GM18520 (cell line): ENCODE data around the gene SDK1.

Experiments
- ATAC-seq: cut with Tn5 transposase; IDR thresholded peaks from one replicate; pipeline ENCODE4 v1.9.1; 2021; ENCODE audit not compliant: unreplicated experiment

The SDK1 gene

DNA sequence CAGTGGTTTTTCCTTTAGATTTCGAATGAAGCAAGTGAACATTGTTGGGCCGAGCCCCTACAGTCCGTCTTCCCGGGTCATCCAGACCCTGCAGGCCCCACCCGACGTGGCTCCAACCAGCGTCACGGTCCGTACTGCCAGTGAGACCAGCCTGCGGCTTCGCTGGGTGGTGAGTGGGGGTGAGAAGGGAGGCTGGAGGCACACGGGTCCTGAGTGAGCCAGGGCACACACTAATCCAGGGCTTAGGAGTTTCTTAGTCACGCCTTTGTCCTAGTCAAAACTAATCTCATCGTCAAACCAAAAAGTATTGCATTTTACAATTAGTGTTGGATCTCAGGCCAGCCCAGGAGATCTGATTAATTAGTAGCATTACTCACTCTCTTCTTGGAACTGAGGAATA is 812.2 kb downstream of the SDK1 start:
- ATAC-seq = no peak

DNA sequence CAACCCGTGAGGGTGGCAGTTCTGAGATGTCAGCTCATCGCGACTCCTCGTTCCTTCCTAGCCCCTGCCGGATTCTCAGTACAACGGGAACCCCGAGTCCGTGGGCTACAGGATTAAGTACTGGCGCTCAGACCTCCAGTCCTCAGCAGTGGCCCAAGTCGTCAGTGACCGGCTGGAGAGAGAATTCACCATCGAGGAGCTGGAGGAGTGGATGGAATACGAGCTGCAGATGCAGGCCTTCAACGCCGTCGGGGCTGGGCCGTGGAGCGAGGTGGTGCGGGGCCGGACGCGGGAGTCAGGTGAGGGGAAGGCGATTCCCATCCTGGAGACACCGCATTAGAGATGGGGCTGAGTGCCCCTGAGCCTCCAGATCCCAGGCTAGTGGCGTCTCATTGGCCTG is 812.9 kb downstream of the SDK1 start:
- ATAC-seq = no peak

DNA sequence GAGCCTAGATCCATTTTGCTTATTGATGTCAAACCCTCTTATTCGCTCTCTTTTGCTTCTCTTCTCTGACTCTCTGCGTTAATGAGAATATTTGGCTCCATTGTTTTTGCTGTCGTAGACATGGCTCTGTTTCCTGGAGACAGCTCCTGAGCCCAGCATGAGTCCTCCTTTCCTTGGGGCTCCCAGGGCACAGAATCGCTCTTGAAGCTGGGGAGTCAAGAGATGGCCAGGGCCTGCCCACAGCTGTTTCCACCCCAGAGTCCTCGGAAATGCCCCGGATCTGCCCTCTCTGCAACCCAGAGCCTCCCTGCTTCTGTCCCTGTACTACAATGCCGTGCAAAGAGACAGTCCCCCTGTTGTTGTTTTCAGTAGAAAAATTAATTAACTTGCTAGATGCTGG is 814.4 kb downstream of the SDK1 start:
- ATAC-seq = no peak

- ATAC-seq = no peak
Measured at GRCh38 chr7:4115941-4116610, 815.0 kb downstream of the SDK1 start.

DNA sequence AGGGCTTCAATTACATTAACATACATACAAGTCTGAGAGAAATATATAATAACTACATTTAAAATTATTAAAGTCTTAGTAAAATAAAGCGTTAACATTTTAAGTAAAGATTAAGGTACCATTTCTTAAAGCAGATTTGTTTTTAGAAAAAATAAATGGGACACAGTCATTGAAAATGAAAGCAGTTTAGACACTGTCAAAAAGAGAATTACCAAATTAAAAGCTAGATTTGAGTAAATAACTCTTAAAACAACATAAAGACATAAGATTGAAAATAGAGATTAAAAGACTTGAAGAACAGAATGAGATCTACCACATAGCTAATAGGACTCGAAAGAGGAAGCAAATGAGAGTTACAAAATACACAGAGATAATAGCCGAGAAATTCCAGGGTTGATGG is 818.8 kb downstream of the SDK1 start:
- no peak for ATAC-seq

GRCh38 chr7:4123346-4123745 is 822.3 kb downstream of the SDK1 start:
- ATAC-seq = no peak

DNA sequence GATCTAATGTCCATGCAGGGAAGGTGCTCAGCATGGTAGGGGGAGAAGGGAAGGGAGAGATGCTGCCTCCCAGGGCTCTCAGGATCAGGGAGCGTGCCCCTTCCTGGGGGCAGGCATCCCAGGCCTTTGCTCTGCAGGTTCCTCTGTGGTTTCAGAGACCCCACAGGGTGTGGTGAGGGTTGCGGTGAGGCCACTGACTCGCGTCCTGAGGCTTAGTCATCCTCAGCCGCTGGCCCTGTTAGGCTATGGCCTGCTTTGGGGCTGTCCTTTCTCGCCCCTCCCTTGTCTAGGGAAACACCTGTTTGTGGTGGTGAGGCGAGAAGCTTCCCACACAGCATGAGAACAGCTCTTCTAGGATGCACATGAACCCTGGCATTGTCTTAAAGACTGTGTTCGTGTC is 822.8 kb downstream of the SDK1 start:
- no peak for ATAC-seq

- ATAC-seq = no peak
Measured at GRCh38 chr7:4124556-4125477, 823.8 kb downstream of the SDK1 start.

DNA sequence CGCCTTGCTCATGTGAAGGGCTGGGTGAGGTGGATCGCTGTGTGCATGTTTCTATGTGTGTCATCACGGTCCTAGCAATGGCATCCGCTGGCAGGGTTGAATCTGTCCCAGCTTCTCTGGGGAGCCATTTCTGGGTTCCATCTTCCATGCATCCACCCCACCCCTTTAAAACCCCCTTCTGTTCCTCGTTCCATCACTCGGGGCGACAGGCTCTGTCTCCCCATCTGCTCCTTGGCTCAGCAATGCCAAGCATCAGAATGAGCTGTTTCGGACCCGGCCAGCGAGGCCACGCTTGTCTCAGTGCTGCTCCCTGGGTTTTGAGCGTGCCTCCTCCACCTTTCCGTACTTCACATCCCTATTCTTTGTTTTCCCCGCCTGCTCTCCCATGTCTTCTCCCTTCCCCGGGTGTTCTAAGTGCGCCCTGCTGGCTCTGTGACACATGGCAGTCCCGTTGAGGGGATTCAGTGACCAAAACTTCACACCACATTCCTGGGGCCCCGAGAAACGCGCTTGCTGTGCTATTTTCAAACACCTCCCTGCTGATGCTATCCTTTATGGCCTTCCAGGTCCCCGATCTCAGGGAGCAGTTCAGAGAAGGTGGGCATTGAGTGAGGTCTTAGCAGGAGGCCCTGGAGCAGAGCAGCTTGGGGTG is 827.0 kb downstream of the SDK1 start:
- no peak for ATAC-seq

- ATAC-seq = no peak
Measured at GRCh38 chr7:4129481-4130122, 828.5 kb downstream of the SDK1 start.

GRCh38 chr7:4131063-4131462 is 830.0 kb downstream of the SDK1 start:
- ATAC-seq = no peak

- no peak for ATAC-seq
Measured at GRCh38 chr7:4132221-4132620, 831.2 kb downstream of the SDK1 start.

GRCh38 chr7:4133491-4134044 is 832.5 kb downstream of the SDK1 start:
- no peak for ATAC-seq

GRCh38 chr7:4134204-4134603 is 833.2 kb downstream of the SDK1 start:
- no peak for ATAC-seq

GRCh38 chr7:4134631-4135030 is 833.6 kb downstream of the SDK1 start:
- no peak for ATAC-seq

DNA sequence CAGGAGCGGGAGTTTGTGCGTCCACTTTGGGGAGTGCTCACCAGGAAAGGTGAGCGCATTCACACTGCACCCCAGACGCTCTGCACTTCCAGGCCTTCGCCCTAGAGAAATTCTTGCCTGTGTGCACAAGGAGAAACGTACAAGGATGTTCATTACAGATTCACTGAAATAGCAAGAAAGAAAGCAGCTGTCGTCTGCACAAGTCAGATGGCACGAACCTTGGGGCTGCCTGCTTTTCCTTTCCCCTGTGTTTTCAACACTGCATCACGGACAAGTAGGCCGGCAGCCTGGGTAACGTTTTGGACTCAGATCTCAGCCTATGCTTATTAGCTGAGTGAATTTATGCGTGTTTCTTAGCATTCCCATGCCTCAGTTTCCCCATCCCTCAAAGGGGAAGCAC is 834.2 kb downstream of the SDK1 start:
- ATAC-seq = no peak

DNA sequence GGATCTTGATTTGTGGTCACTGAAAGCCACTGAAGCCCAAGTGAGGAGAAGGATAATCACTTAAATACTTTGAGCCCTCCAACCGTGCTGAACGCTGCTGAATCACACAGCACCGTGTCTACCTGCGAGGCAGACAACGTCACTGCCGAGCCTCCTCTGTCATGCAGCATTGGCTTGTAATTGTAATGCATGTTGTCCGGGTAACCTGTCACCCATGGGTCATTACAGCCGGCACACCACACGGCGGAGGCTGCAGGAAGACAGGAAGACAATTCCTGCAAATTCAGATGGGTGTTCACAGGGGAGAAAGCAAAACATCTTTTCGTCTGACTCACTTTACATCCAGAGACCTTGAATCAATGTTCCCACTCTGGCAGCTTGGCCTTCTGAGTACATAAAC is 835.0 kb downstream of the SDK1 start:
- ATAC-seq = no peak

DNA sequence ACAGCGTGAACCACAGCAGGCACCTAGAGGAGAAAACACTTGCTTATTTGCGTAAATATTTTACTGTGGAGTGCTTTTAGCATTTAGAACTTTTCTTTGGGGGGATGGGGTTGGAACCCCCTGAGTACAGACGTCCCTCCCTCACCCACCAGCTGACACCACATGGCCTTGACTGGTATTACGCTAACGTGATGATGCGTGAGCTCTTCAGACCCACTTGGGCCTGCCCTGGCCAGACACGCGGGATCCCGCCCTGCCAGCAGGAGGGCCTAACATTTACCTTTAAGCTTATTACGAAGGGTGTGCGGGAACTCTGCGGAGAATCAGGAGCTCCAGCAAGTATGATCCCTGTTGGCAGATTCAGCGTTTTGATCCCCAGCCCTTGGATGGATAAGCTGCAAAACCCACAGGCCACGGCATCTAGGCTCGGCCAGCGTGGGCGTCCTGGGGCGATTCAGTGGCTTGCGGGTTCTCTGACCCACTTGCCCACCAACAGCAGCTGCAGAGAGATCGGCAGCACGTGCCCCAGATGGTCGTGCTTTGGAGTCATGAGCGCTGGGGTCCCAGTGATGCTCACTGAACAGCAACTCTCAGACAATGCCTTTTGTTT is 835.6 kb downstream of the SDK1 start:
- ATAC-seq = no peak

GRCh38 chr7:4137552-4137951 is 836.5 kb downstream of the SDK1 start:
- ATAC-seq = no peak

GRCh38 chr7:4138866-4139265 is 837.8 kb downstream of the SDK1 start:
- no peak for ATAC-seq
